Measurements from ENCODE around the gene CAPN5.
"Not testable (repeated sequence)": the region's sequence is repeated elsewhere in the genome, so short reads cannot be mapped to it uniquely, and the experiment has no call there.

CAPN5 gene

GRCh38 chr11:77044886-77045285 lies 21.9 kb upstream of the CAPN5 start:
- DNase-seq: no peak

GRCh38 chr11:77046060-77046501 lies 20.7 kb upstream of the CAPN5 start:
- DNase-seq: peak; percentile 58

GRCh38 chr11:77047007-77047927 lies 19.5 kb upstream of the CAPN5 start:
- DNase-seq: peak; percentile 87

GRCh38 chr11:77047928-77048446 lies 18.8 kb upstream of the CAPN5 start:
- DNase-seq: not testable (repeated sequence)

- no peak for DNase-seq
These were observed 17.7 kb upstream of the CAPN5 start for GRCh38 chr11:77049026-77049425.

GRCh38 chr11:77051511-77051910 lies 15.3 kb upstream of the CAPN5 start:
- DNase-seq: no peak

GRCh38 chr11:77052518-77052917 lies 14.3 kb upstream of the CAPN5 start:
- DNase-seq: no peak

- no peak for DNase-seq
These were observed 13.4 kb upstream of the CAPN5 start for GRCh38 chr11:77053217-77054015.

GRCh38 chr11:77054084-77054483 lies 12.7 kb upstream of the CAPN5 start:
- no peak for DNase-seq

- no peak for DNase-seq
These were observed 11.6 kb upstream of the CAPN5 start for GRCh38 chr11:77055101-77055561.

- DNase-seq: no peak
These were observed 10.9 kb upstream of the CAPN5 start for GRCh38 chr11:77055913-77056312.

GRCh38 chr11:77056814-77057402 lies 9.9 kb upstream of the CAPN5 start:
- no peak for DNase-seq

- no peak for DNase-seq
These were observed 8.8 kb upstream of the CAPN5 start for GRCh38 chr11:77057938-77058474.

GRCh38 chr11:77058900-77059299 lies 7.9 kb upstream of the CAPN5 start:
- no peak for DNase-seq

GRCh38 chr11:77059806-77060205 lies 7.0 kb upstream of the CAPN5 start:
- no peak for DNase-seq

GRCh38 chr11:77060234-77060633 lies 6.5 kb upstream of the CAPN5 start:
- no peak for DNase-seq

GRCh38 chr11:77061258-77061657 lies 5.5 kb upstream of the CAPN5 start:
- DNase-seq: not testable (repeated sequence)

GRCh38 chr11:77062924-77063323 lies 3.8 kb upstream of the CAPN5 start:
- no peak for DNase-seq

GRCh38 chr11:77063407-77063806 lies 3.4 kb upstream of the CAPN5 start:
- no peak for DNase-seq

- no peak for DNase-seq
These were observed 2.9 kb upstream of the CAPN5 start for GRCh38 chr11:77063861-77064260.

- DNase-seq: no peak
These were observed 2.0 kb upstream of the CAPN5 start for GRCh38 chr11:77064648-77065217.

GRCh38 chr11:77065878-77066228 lies 918 bp upstream of the CAPN5 start:
- no peak for DNase-seq
